Activated CD8-positive, alpha-beta memory T cell treated with anti-CD3 and anti-CD28 coated beads for 4 hours (primary cell): ENCODE measurements around the gene OR2AG1.
"Not testable (repeated sequence)": the region's sequence is repeated elsewhere in the genome, so short reads cannot be mapped to it uniquely, and the experiment has no call there.

Source experiments
- DNase-seq, 2 donors: peaks; one replicate each; pipeline ENCODE4 v3.0.0-alpha.2; 2020; ENCODE audit warnings: low read depth in 2 of 2

The OR2AG1 gene

GRCh38 chr11:6790546-6790945 is 7.7 kb downstream of the OR2AG1 start:
- DNase-seq: no peak

DNA sequence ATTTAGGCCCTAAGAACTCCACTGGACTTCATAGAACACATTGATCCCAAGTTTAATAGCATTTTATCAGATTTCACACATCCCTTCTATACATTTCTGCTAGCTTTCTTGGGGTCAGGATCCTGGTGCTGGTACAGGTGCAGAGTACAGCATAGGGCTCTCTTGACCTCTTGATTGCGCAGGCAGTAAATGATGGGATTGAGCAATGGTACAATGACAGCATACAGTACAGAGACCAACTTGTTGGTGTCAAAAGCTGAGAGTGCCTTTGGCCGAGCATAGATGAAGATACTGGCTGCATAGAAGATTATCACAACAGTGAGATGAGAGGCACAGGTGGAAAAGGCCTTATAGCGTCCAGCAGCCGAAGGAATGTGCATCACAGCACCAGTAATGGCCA is 11.8 kb downstream of the OR2AG1 start:
- no peak for DNase-seq

GRCh38 chr11:6799402-6799801 is 16.6 kb downstream of the OR2AG1 start, which contains the start of gene OR6A2:
TSS of gene OR6A2 (minus strand) at chr11:6799689. CDS start at chr11:6795708, 3,981 bp downstream.
- DNase-seq: no peak

GRCh38 chr11:6801075-6801474 is 18.3 kb downstream of the OR2AG1 start:
- DNase-seq: not testable (repeated sequence)

DNA sequence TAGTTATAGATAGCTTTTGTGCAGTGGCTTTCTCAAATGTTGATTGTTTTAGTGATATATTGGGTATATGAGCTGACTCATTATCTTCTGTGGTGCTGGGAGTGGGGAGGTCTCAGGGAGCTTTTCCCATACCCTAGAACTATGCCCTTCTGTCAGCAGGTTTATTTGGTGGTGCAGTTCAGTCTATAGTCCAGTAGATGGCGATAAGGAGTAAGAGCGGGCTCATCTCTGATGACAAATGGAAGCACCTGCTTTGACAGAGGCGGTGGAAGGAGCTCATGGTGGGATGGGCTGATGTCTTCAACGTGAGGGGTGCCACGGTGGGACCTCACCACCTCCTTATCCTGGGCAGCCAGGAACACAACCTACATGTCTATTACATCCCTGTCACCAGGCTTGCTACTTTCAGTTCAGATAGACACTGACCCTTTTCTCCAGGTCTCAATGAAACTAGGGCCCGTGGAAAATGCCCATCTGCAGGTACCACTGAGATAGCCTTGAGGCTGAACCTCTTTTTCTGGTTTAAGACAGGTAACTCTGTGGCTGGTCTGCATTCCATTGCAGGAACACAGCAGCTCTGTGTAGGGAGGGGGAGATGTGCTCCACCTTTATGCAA is 29.7 kb downstream of the OR2AG1 start:
- peak in 1 of 2 donors; percentile 4 for DNase-seq

GRCh38 chr11:6813656-6814055 is 30.8 kb downstream of the OR2AG1 start:
- DNase-seq: no peak

DNA sequence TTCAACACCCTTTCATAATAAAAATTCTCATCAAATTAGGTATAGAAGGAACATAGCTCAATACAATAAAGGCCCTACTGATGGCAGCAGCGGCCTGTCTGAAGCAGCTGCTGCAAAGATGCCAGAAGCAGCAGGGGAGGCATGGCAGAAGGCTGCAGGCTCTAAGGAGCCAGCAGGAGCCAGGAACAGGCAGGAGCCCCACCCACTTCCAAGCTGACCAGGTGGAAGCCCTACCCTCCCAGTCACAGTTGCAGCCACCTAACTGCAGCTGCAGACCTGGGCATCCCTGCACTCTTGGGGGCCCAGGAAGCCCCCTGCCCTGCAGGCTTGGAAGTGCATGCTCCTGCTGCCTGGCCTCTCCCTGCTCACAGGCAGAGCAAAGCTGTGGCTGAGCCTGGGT is 34.9 kb downstream of the OR2AG1 start:
- no peak for DNase-seq

DNA sequence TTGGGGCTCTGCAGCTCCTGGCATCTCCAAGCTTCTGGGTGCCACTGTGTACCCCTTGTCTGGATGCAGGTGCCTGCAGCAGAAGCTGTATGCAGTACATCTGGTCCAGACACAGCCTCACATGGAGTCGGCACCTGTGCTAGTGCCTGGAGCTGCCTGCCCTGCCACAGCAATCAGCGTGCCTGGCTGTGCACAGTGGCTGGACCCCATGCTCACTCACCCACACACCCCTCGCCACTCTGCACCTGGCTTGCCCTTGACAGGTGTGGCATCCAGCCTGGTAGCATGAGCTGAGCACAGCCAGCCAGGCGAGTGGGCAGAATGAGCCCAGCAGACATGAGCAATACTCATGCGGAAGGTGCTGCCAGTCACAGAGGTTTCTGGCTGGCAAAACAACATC is 36.1 kb downstream of the OR2AG1 start:
- DNase-seq: no peak

GRCh38 chr11:6824136-6824823 is 41.5 kb downstream of the OR2AG1 start:
- DNase-seq: no peak

- no peak for DNase-seq
These were observed 42.5 kb downstream of the OR2AG1 start for GRCh38 chr11:6825231-6825744.

DNA sequence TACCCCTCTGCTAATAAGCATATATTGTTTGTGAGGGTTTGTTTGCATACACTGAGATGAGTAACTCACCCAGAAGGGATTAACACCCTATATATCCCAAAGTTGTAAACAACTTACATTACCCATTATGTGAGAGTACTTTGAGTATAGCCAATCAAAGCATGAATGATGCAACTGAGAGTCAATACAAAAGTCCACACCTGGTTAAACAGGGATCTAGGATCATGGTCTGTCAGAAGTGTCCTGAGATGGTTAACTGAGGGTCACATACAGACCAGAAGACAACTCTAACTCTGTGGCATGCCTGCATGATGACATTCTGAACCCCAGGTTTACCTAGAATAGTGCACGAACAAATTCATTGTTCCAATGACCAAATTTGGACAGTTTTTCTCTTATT is 45.3 kb downstream of the OR2AG1 start:
- no peak for DNase-seq

- no peak for DNase-seq
These were observed 50.5 kb downstream of the OR2AG1 start for GRCh38 chr11:6833356-6833755.

GRCh38 chr11:6834021-6834420 is 51.2 kb downstream of the OR2AG1 start:
- DNase-seq: no peak
